GM19193 (cell line): ENCODE data around the gene AUNIP.

Experiments used
- POLR2A ChIP-seq: IDR thresholded peaks from 4 replicates; pipeline ENCODE4 v1.6.1; 2011; ENCODE audit not compliant: insufficient read depth, insufficient read length; ENCODE audit errors: extremely low read depth

The AUNIP gene

GRCh38 chr1:25799352-25799934 lies 59.8 kb downstream of the AUNIP start:
- no peak for TF ChIP-seq POLR2A

- no peak for TF ChIP-seq POLR2A
Observed at GRCh38 chr1:25798666-25799351, 60.4 kb downstream of the AUNIP start.

- no peak for TF ChIP-seq POLR2A
Observed at GRCh38 chr1:25797939-25798338, 61.3 kb downstream of the AUNIP start.

- no peak for TF ChIP-seq POLR2A
Observed at GRCh38 chr1:25796811-25797458, 62.3 kb downstream of the AUNIP start.

GRCh38 chr1:25795946-25796810 lies 63.1 kb downstream of the AUNIP start:
- TF ChIP-seq POLR2A, result no peak

- TF ChIP-seq POLR2A, result no peak
Observed at GRCh38 chr1:25795211-25795610, 64.0 kb downstream of the AUNIP start.

GRCh38 chr1:25794325-25794724 lies 64.9 kb downstream of the AUNIP start:
- no peak for TF ChIP-seq POLR2A

- no peak for TF ChIP-seq POLR2A
Observed at GRCh38 chr1:25793585-25794170, 65.6 kb downstream of the AUNIP start.

GRCh38 chr1:25792115-25792514 lies 67.1 kb downstream of the AUNIP start:
- TF ChIP-seq POLR2A, result no peak

- TF ChIP-seq POLR2A, result no peak
Observed at GRCh38 chr1:25790472-25790871, 68.8 kb downstream of the AUNIP start.

- no peak for TF ChIP-seq POLR2A
Observed at GRCh38 chr1:25787760-25788166, 71.5 kb downstream of the AUNIP start.

GRCh38 chr1:25786887-25787759 lies 72.1 kb downstream of the AUNIP start:
- no peak for TF ChIP-seq POLR2A

GRCh38 chr1:25785333-25786067 lies 73.8 kb downstream of the AUNIP start:
- no peak for TF ChIP-seq POLR2A

GRCh38 chr1:25784575-25785051 lies 74.6 kb downstream of the AUNIP start:
- no peak for TF ChIP-seq POLR2A
